Erythroblast (primary cell): Measurements from ENCODE around the gene ISG20.
A peak's percentile ranks its signal among the peaks of the same experiment; 100 is the strongest.

Source experiments
- GATA1 ChIP-seq: IDR thresholded peaks from 2 replicates; pipeline ENCODE4 v1.6.1; 2011; ENCODE audit warnings: low read depth, mild to moderate bottlenecking, control low read depth, low read length, moderate library complexity
- POLR2A ChIP-seq: IDR thresholded peaks from 2 replicates; pipeline ENCODE4 v1.6.1; 2011; ENCODE audit warnings: mild to moderate bottlenecking, low read length

DNA sequence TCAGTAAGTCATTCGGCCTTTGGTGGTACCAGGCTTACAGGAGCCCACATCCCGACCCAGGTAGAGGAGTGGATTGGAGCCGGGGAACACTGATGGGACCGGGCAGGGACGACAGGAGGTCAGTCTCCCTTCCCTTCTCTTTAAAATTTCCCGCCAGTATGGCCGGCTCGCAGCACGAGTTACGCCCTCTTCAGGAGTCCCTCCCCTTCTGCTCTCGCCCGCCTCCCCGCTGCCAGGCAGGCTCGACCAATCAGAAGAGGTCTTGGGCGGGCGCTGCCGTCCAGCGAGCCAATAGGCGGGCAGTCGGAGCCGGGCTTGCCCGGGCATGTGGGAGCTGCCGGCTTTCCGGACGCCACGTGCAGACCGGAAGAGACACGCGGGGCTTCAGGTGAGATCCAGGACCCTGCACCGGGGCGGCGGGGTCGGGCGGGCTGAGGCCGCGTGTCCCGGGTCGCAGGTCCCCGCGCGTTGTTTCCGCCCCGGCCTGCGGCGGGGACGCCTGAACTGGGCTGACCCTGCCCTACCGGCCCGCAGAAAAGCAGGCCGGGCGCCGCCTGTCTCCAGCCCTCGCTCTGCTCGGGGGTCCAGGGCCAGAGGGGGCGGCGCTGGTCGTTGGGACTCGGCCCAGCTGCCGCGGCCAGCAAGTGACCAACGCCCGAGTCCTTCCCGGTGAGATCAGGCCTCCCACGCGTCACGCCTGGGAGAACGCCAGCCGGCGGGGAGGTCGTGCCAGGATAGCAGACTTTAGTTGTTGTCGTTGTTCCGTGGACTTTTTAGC, 17.6 kb upstream of the ISG20 start, which contains the start of gene AEN:
- TF ChIP-seq POLR2A (peak; percentile 76), GATA1 (no peak)
